ENCODE data around the gene REV1.

- TF ChIP-seq, protein P1, sequence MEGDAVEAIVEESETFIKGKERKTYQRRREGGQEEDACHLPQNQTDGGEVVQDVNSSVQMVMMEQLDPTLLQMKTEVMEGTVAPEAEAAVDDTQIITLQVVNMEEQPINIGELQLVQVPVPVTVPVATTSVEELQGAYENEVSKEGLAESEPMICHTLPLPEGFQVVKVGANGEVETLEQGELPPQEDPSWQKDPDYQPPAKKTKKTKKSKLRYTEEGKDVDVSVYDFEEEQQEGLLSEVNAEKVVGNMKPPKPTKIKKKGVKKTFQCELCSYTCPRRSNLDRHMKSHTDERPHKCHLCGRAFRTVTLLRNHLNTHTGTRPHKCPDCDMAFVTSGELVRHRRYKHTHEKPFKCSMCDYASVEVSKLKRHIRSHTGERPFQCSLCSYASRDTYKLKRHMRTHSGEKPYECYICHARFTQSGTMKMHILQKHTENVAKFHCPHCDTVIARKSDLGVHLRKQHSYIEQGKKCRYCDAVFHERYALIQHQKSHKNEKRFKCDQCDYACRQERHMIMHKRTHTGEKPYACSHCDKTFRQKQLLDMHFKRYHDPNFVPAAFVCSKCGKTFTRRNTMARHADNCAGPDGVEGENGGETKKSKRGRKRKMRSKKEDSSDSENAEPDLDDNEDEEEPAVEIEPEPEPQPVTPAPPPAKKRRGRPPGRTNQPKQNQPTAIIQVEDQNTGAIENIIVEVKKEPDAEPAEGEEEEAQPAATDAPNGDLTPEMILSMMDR (IDR thresholded peaks at IDR 0.05 in 4 of 5, conservative IDR thresholded peaks at IDR 0.05 in 1 of 5) = no peak
- no peak for TF ChIP-seq POLR2A (IDR thresholded peaks at IDR 0.05)
Observed at GRCh38 chr2:99433340-99433739, 56.5 kb downstream of the REV1 start.
